ENCODE results near the gene TMED10. TPM values are rescaled to one million over a fixed set of nuclear protein-coding genes. Genes with fewer than 3 reads are reported as not detected.

The TMED10 gene
- total RNA-seq, 1 donor from 2014 or later: 361 TPM

DNA sequence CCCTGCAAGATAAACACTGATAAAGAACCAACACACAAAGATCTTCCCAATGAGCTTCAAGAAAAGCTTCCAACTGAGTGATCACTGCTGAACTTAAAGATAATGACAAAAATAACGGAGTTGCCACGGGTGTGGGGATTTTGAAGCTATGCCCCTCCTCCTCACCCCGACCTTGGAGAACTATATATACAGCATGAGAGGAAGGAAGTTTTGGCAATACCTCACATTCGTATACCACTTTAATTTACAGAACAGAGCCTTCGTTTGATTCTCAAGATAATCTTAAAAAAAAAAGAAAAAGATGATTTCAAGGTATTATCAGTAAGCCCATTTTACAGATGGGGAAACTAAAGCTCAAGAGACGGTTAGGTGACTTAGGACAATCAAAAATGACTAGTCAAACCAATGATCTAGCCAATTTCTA lies 50.3 kb downstream of the TMED10 start:
- no peak for DNase-seq (ENCODE audit: low spot score)
- Mint-ChIP-seq H3K27me3 (ENCODE audit: low read depth) (no peaks in the 10 kb centered on the region), H3K4me3 (ENCODE audit: unreplicated experiment) (peak overlapping the region; percentile 87), H3K9me3 (ENCODE audit: low read depth) (no peaks in the 10 kb centered on the region), H3K4me1 (ENCODE audit: low read depth) (peaks cover 39% of the 10 kb centered on the region), H3K36me3 (ENCODE audit: low read depth) (peaks cover 3% of the 10 kb centered on the region), H3K27ac (ENCODE audit: unreplicated experiment) (peak overlapping the region; percentile 97)
- TF ChIP-seq, protein P1, sequence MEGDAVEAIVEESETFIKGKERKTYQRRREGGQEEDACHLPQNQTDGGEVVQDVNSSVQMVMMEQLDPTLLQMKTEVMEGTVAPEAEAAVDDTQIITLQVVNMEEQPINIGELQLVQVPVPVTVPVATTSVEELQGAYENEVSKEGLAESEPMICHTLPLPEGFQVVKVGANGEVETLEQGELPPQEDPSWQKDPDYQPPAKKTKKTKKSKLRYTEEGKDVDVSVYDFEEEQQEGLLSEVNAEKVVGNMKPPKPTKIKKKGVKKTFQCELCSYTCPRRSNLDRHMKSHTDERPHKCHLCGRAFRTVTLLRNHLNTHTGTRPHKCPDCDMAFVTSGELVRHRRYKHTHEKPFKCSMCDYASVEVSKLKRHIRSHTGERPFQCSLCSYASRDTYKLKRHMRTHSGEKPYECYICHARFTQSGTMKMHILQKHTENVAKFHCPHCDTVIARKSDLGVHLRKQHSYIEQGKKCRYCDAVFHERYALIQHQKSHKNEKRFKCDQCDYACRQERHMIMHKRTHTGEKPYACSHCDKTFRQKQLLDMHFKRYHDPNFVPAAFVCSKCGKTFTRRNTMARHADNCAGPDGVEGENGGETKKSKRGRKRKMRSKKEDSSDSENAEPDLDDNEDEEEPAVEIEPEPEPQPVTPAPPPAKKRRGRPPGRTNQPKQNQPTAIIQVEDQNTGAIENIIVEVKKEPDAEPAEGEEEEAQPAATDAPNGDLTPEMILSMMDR (IDR thresholded peaks at IDR 0.05): no peak

DNA sequence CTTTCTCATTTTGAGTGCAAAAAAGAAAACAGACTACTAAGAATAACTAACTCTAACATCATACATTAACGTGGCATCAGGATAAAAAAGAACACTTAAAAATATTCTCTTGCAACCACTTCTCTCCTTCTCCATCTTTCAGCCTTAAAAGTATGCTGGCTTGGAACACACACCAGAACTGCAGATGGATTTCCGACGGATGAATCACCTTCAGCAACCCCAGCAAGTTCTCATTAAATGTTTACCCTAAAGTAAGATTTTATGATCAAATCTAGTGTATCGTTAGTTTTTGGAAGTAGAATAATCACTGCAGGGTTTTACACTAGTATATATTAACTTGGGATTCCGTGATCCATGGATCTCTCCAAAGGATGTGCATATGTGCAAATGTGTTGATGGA lies 50.8 kb downstream of the TMED10 start:
- DNase-seq (ENCODE audit: low spot score): no peak
- peak overlapping the region; percentile 97 for H3K27ac Mint-ChIP-seq (ENCODE audit: unreplicated experiment)
- no peaks in the 10 kb centered on the region for H3K27me3 Mint-ChIP-seq (ENCODE audit: low read depth)
- H3K4me3 Mint-ChIP-seq (ENCODE audit: unreplicated experiment): peak overlapping the region; percentile 87
- TF ChIP-seq, protein P1 (IDR thresholded peaks at IDR 0.05): no peak
- H3K9me3 Mint-ChIP-seq (ENCODE audit: low read depth): no peaks in the 10 kb centered on the region
- peaks cover 1% of the 10 kb centered on the region for H3K36me3 Mint-ChIP-seq (ENCODE audit: low read depth)
- peaks cover 39% of the 10 kb centered on the region for H3K4me1 Mint-ChIP-seq (ENCODE audit: low read depth)

DNA sequence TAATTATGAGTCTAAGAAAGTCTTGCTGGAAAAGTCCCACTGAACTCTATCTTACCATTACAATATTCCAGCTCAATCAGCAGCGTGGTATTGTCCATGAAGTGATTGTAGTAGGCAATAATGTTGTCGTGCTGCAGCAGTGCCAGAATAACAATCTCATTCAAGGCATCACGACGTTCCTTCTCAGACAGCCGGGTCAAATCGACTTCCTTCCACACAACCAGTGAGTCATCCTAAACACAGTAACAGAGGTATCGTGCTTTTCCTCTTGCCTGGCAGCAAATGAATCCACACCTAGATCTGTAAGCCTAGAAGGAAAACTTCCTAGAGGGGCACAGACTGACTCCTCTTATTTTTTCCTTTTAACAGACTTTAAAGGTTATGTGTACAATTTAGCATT lies 52.4 kb downstream of the TMED10 start:
- Mint-ChIP-seq H3K36me3 (ENCODE audit: low read depth) (peaks cover 7% of the 10 kb centered on the region), H3K27ac (ENCODE audit: unreplicated experiment) (peak overlapping the region; percentile 55), H3K4me1 (ENCODE audit: low read depth) (peaks cover 39% of the 10 kb centered on the region), H3K27me3 (ENCODE audit: low read depth) (no peaks in the 10 kb centered on the region), H3K4me3 (ENCODE audit: unreplicated experiment) (no peak overlapping the region), H3K9me3 (ENCODE audit: low read depth) (no peaks in the 10 kb centered on the region)
- TF ChIP-seq, protein P1 (IDR thresholded peaks at IDR 0.05): no peak
- DNase-seq (ENCODE audit: low spot score): no peak

DNA sequence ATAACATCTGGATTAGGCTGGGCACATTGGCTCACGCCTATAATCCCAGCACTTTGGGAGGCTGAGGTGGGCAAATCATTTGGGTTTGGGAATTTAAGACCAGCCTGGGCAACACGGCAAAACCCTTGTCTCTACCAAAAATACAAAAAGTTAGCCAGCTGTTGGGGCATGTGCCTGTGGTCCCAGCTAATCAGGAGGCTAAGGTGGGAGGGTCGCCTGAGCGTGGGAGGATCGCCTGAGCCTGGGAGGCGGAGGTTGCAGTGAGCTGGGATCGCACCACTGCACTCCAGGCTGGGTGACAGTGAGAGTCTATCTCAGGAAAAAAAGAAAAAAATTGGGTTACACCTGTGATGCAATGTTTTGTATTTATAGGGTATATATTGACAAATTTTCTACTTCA lies 54.9 kb downstream of the TMED10 start:
- no peak for DNase-seq (ENCODE audit: low spot score)
- Mint-ChIP-seq H3K36me3 (ENCODE audit: low read depth) (peaks cover 14% of the 10 kb centered on the region), H3K4me3 (ENCODE audit: unreplicated experiment) (no peak overlapping the region), H3K27me3 (ENCODE audit: low read depth) (no peaks in the 10 kb centered on the region), H3K9me3 (ENCODE audit: low read depth) (no peaks in the 10 kb centered on the region), H3K27ac (ENCODE audit: unreplicated experiment) (no peak overlapping the region), H3K4me1 (ENCODE audit: low read depth) (peaks cover 29% of the 10 kb centered on the region)
- TF ChIP-seq, protein P1 (IDR thresholded peaks at IDR 0.05): no peak

DNA sequence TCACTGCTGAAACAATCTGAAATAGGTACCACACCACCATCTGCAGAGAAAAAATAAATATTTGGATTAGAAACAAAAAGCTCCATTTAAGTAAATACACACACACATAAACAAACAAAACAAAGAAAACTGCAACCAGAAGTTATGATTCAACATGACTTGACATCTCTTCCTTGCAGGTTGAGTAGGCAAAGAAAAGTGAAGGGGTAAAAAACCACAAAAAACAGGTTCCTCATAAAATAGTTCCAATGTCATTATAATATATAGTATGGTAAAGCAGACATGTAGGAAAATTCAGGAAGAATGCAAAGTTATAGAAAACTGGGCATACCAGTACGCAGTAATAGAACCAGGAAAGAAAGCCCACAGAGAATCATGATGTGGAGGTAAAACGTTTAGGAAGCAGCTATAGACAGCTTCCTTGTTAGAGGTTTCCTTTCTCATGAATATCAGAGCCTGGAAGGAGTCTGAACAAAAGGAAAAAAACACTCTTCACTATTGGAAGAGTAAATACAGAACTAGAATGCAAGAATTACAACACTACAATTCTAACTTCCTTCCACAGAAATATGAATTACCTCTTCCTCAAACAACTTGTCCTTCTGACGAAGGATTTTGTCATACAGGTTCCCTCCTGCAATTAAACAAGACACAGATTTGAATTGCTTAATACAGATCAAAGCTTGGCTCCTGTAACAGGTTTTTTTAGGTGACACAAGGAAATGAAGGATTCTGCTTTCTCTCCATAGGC lies 55.7 kb downstream of the TMED10 start:
- no peaks in the 10 kb centered on the region for H3K27me3 Mint-ChIP-seq (ENCODE audit: low read depth)

More for the DNA sequence above, 55.7 kb downstream of the TMED10 start:
- DNase-seq (ENCODE audit: low spot score): no peak
- no peak overlapping the region for H3K27ac Mint-ChIP-seq (ENCODE audit: unreplicated experiment)
- no peaks in the 10 kb centered on the region for H3K9me3 Mint-ChIP-seq (ENCODE audit: low read depth)
- H3K4me3 Mint-ChIP-seq (ENCODE audit: unreplicated experiment): no peak overlapping the region
- TF ChIP-seq, protein P1 (IDR thresholded peaks at IDR 0.05): no peak
- peaks cover 14% of the 10 kb centered on the region for H3K36me3 Mint-ChIP-seq (ENCODE audit: low read depth)
- H3K4me1 Mint-ChIP-seq (ENCODE audit: low read depth): peaks cover 22% of the 10 kb centered on the region
